Measurements from ENCODE around the gene ERN1.

DNA sequence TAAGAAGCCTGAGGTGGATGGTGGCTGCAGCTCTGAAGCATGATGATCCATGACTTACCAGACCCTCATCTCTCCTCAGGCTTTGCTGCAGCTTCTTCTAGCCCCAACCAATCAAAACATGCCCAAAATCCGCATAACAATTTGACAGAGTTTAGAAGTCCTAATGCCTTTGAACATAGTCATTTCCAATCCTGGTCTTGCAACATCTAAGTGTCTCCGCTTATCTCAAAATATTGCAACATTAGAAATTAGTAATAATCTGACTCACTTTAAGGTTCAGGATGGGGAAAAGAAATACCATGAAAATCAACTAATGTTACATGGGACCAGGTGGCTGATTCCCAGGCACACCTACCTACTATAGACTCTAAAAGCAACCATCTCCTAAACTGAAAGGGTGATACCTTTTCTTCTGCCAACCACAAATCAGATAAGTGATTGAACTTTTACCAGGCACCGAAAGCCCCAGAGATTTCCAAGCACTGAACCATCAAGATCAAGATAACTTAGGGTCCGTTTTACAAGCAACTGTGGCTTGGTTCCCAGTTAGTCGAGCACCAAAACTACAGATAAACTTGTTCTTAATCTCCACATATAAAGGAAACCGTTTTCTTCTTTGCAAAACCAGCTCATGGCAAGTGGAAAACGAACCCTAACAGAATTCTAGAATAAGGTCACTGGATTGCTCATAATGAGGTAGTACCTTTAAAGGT is 14.0 kb downstream of the ERN1 start:
- TF ChIP-seq POLR2AphosphoS5 (IDR thresholded peaks at IDR 0.05; ENCODE audit: insufficient read depth, low read depth, low read length) (no peak), POLR2A (IDR thresholded peaks at IDR 0.05; ENCODE audit: low read depth, low read length) (no peak), FOS (IDR thresholded peaks at IDR 0.05; ENCODE audit: borderline replicate concordance, insufficient read depth, low read length) (no peak), EZH2 (IDR thresholded peaks at IDR 0.05; ENCODE audit: borderline replicate concordance, low read depth, low read length, severe bottlenecking) (no peak), JUN (IDR thresholded peaks at IDR 0.05; ENCODE audit: borderline replicate concordance, insufficient read depth, insufficient read length, low read depth) (no peak), MYC (IDR thresholded peaks at IDR 0.05; ENCODE audit: low read depth, low read length) (no peak), GATA2 (IDR thresholded peaks at IDR 0.05; ENCODE audit: insufficient read depth, insufficient read length, low read depth, low read length) (no peak)
- TF ChIP-seq, protein P1, sequence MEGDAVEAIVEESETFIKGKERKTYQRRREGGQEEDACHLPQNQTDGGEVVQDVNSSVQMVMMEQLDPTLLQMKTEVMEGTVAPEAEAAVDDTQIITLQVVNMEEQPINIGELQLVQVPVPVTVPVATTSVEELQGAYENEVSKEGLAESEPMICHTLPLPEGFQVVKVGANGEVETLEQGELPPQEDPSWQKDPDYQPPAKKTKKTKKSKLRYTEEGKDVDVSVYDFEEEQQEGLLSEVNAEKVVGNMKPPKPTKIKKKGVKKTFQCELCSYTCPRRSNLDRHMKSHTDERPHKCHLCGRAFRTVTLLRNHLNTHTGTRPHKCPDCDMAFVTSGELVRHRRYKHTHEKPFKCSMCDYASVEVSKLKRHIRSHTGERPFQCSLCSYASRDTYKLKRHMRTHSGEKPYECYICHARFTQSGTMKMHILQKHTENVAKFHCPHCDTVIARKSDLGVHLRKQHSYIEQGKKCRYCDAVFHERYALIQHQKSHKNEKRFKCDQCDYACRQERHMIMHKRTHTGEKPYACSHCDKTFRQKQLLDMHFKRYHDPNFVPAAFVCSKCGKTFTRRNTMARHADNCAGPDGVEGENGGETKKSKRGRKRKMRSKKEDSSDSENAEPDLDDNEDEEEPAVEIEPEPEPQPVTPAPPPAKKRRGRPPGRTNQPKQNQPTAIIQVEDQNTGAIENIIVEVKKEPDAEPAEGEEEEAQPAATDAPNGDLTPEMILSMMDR (IDR thresholded peaks at IDR 0.05; ENCODE audit: extremely low read depth in 1 of 2, insufficient read depth in 1 of 2, low read depth in 1 of 2, low read length in 2 of 2), result no peak
- TF ChIP-seq, protein P2, sequence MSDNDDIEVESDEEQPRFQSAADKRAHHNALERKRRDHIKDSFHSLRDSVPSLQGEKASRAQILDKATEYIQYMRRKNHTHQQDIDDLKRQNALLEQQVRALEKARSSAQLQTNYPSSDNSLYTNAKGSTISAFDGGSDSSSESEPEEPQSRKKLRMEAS (IDR thresholded peaks at IDR 0.05; ENCODE audit: insufficient read depth, insufficient read length), result no peak
